ENCODE data around the gene CYTH3.

The CYTH3 gene

GRCh38 chr7:6159097-6159483 is 113.3 kb downstream of the CYTH3 start:
- no peak for TF ChIP-seq CTCF (IDR thresholded peaks at IDR 0.05; ENCODE audit: low read depth, low read length, missing control alignments)
- Histone ChIP-seq H3K27me3 (replicated peaks) (no peaks in the 10 kb centered on the region), H3K36me3 (replicated peaks) (peaks cover 60% of the 10 kb centered on the region), H3K27ac (no peak overlapping the region), H3K4me3 (ENCODE audit: low read depth, low read length) (no peak overlapping the region)
- in situ Hi-C loops (cut with HindIII; ENCODE audit: low pct_ligation_motif_present, low sequenced_read_pairs): no loop called here
- no peak for DNase-seq

- Histone ChIP-seq H3K36me3 (replicated peaks) (peaks cover 65% of the 10 kb centered on the region), H3K27me3 (replicated peaks) (no peaks in the 10 kb centered on the region), H3K4me3 (ENCODE audit: low read depth, low read length) (no peak overlapping the region), H3K27ac (no peak overlapping the region)
- no peak for TF ChIP-seq CTCF (IDR thresholded peaks at IDR 0.05; ENCODE audit: low read depth, low read length, missing control alignments)
- DNase-seq: no peak
- in situ Hi-C loops (cut with HindIII; ENCODE audit: low pct_ligation_motif_present, low sequenced_read_pairs): no loop called here
Observed at GRCh38 chr7:6158424-6159096, 113.9 kb downstream of the CYTH3 start.

GRCh38 chr7:6157685-6158423 is 114.6 kb downstream of the CYTH3 start:
- in situ Hi-C loops (cut with HindIII; ENCODE audit: low pct_ligation_motif_present, low sequenced_read_pairs): no loop called here
- DNase-seq: no peak

GRCh38 chr7:6156734-6157133 is 115.7 kb downstream of the CYTH3 start:
- no peak for TF ChIP-seq CTCF (IDR thresholded peaks at IDR 0.05; ENCODE audit: low read depth, low read length, missing control alignments)
- in situ Hi-C loops (cut with HindIII; ENCODE audit: low pct_ligation_motif_present, low sequenced_read_pairs): no loop called here
- Histone ChIP-seq H3K27ac (no peak overlapping the region), H3K27me3 (replicated peaks) (no peaks in the 10 kb centered on the region), H3K4me3 (ENCODE audit: low read depth, low read length) (no peak overlapping the region), H3K36me3 (replicated peaks) (peaks cover 67% of the 10 kb centered on the region)
- no peak for DNase-seq

More at GRCh38 chr7:6157685-6158423, 114.6 kb downstream of the CYTH3 start:
- no peak for TF ChIP-seq CTCF (IDR thresholded peaks at IDR 0.05; ENCODE audit: low read depth, low read length, missing control alignments)
- no peak overlapping the region for H3K27ac ChIP-seq
- H3K36me3 ChIP-seq (replicated peaks): peaks cover 64% of the 10 kb centered on the region
- no peaks in the 10 kb centered on the region for H3K27me3 ChIP-seq (replicated peaks)
- no peak overlapping the region for H3K4me3 ChIP-seq (ENCODE audit: low read depth, low read length)

GRCh38 chr7:6155596-6155995 is 116.8 kb downstream of the CYTH3 start:
- no peak overlapping the region for H3K27ac ChIP-seq
- H3K27me3 ChIP-seq (replicated peaks): no peaks in the 10 kb centered on the region
- H3K36me3 ChIP-seq (replicated peaks): peaks cover 70% of the 10 kb centered on the region
- no peak for TF ChIP-seq CTCF (IDR thresholded peaks at IDR 0.05; ENCODE audit: low read depth, low read length, missing control alignments)
- no peak overlapping the region for H3K4me3 ChIP-seq (ENCODE audit: low read depth, low read length)
- DNase-seq: no peak
- in situ Hi-C loops (cut with HindIII; ENCODE audit: low pct_ligation_motif_present, low sequenced_read_pairs): no loop called here

Data from brain microvascular endothelial cell (primary cell).